NOMO-1 treated with DMSO at 0.1 percent for 48 hours (cell line): Measurements from ENCODE around the gene PACS1.

Source experiments
- DNase-seq: peaks from one replicate; lab custom pipeline; 2025; ENCODE audit not compliant: unreplicated experiment; lab: John Stamatoyannopoulos, UW

The PACS1 gene

DNA sequence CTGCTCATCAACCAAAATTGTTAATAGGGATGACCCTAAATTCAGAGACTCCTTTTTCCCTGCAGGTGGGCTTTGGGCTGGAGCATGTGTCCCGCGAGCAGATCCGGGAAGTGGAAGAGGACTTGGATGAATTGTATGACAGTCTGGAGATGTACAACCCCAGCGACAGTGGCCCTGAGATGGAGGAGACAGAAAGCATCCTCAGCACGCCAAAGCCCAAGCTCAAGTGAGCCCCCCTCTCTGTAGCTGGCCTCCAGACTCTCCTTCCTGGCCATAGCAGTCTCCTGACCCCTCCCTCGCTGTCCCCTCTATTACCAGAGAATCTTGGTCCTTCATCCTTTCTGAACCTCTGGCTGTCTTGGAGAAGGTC is 150.5 kb downstream of the PACS1 start:
- no peak for DNase-seq

DNA sequence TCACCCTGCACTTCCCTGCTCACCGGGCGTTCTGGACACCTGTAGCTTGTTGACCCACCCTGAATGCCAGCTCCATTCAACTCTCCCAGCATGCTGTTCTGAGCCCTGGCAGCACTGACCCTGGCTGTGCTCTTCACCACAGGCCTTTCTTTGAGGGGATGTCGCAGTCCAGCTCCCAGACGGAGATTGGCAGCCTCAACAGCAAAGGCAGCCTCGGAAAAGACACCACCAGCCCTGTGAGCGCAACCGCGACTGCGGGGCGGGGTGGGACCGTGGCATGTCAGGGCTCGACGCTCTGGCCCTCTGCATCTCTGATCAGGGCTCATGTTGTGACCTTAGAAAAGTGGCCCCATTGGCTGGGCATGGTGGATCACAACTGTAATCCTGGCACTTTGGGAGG is 150.9 kb downstream of the PACS1 start:
- no peak for DNase-seq

DNA sequence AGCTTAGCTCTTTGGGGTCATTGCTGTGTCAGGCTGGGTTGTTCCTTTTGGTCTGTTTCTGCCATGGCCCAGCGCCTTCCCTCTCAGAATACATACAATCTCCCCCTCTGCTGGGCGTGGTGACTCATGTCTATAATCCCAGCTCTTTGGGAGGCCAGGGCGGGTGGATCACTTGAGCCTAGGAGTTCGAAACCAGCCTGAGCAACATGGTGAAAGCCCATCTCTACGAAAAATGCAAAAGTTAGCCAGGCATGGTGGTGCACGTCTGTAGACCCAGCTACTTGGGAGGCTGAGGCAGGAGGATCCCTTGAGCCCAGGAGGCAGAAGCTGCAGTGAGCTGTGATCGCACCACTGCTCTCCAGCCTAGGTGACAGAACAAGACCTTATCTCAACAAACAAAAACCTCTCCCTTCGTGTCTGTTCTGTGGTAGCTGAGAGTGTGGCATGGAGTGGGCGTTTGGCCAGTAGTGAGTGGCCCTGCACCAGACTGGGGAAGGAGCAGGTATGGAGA is 151.7 kb downstream of the PACS1 start:
- DNase-seq = no peak

DNA sequence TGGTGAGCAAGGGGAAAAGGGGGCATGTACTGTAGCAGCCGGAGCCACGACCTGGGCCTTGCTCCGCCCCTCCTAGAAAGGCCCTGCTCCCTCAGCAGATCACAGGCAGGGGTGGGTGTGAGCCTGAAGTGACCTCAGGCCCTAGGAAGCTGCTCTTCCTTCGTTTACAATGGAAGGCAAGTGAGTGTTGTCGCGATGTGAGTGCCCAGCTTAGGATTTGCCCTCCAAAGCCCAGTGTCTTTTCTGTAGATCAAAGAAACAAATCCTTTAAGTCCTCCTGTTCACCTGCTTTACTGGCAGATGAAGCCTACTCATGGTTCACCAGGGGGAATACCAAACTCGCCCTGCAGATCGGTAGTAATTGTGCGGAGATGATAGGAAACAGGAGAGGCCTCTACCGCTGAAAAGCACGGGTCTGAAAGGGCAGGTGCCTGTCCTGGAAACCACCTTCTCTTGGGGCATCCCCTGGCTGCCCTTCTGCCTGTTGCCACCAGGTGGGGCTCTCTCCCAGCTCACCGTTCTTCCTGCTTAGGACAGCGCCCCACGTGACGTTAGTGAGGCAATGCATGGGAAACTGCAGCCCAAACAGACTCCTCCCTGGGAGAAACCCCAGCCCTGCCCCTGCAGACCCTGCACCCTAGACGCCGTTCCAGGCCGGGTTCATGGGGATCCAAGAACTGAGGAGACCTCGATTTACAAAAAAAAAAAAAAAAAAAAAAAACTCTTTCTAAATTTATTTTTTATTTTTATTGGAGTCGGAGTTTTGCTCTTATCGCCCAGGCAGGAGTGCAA is 152.5 kb downstream of the PACS1 start:
- DNase-seq = peak; percentile 84

DNA sequence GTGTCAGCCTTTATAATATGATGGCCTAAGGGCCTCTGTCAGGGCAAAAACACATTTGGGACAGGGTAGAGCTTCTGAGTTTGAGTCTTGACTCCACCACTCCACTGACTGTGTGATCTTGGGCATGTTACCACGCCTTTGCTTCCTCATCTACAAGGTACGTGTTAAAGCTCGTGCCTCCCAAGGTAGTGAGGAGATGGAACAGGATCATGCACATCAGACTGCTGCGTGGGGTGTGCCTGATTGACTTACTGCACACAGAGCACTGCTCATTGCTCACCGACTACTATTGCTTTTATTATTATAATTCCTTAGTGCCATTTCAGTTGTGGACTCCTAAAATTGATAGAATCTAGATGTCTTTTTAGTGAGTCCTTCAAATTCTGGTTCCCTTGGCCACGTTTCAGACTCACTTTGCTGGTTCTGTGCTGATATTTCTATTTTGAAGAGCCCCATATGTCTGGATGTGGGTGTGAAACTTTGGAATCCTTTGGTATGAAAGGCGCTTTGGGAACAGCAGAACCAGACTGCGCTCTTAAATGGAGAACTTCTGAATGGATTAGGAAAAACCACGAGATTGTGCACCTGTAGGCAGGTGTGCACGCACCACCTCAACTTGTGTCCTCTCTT is 154.3 kb downstream of the PACS1 start:
- no peak for DNase-seq

DNA sequence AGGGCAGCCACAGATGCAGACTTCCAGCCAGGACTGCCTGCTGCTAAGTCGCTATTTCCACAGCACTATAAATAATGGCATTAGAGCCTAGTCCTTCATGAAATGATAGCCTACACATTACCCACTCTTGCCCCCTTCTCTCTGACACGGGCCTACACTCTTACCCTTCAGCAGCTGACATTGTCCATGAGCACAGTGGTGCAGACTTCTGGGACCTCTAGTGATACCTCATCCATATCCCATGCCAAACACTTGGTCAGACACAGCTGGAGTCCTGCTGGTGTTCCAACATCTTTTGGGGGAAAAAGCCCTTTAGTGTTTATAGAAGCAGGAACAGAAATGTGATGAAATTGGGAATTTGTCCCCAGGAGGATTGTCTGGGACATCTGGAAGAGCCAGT is 155.0 kb downstream of the PACS1 start:
- DNase-seq = no peak

DNA sequence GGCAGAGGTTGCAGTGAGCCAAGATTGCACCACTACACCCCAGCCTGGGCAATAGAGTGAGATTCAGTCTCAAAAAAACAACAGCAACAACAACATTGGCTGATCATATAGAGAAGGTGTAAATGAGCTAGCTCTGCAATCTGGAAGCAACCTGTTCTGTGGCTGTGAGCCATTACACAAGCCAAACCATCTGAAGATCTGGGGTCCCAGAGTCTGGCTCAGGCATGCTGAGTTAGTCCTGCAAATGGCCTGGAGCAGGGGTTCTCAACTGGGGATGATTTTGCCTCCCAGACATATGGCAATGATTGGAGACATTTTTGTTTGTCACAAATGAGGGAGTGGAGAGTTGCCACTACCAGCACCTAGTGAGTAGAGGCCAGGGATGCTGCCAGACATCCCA is 156.0 kb downstream of the PACS1 start:
- DNase-seq = no peak

DNA sequence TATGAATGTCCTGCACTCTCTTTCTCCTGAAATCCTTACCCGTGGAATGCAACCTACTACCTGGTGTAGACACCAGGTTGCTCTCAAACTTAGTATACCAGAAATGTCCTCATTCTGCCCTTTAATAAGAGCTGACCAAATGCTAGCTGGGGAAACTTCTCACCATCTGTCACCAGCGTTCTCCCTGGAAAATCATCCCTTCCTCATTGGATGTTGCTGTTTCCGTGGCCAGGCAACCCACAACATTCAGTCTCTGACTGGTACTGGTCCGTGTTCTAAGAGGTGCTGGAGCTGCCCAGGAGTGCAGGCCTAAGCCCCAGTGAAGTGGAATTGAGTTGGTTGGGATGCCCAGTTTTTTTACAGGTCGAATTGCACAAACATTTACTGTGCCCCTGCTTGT is 157.6 kb downstream of the PACS1 start:
- no peak for DNase-seq

DNA sequence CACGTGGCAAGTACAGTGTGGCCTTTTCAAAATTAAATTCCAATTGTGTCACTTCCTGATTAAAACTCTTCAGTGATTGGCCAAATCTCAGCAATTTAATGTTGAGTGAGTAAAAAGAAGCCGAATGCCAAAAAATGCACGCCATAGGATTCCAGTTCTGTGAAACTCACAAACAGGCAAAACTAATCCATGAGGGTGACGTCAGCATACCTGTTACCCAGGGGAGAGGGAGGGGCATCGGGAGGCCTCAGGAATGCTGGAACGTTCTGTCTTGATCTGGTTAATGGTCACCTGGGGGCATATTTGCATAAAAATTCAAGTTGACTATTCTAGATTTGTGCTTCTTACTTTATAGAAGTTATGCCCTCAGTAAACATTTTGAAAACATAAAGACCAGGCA is 158.4 kb downstream of the PACS1 start:
- DNase-seq = no peak

DNA sequence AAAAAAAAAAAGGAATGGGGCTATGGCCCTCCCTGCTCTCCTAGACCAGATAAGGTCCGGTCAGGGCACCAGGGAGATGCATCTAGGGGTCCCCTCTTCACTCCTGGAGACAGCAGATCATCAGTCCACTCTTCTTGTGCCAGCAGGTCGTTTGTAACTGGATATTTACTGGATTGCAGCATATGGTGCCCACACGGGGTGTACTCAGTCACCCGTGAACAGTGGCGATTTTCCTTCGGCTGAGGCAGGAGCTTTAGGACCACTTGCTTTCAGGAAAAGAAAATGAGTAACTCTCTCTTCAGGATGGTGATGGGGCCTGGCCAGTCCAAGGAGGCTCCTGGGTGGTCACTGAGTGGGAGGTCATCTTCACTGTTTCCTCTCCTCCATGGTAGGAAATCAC is 160.1 kb downstream of the PACS1 start:
- no peak for DNase-seq

DNA sequence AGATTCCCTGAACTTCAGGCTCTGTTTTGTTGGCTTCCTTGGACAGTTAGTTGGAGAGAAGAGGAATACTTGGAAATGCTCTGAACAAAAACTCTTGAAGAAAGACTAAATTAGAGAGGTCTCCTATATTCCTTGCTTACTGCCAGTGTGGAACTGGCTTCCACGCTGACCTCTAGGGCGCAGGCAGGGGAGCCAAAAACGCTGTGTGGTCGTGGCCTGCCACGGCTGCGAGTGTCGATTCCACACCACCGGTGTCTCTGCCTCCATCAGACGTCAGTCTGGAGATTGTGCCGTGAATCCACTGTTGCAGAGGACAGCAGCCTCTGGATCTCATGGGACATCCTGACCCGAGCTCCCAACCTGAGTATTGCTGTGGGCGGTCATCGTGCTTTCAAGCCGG is 160.9 kb downstream of the PACS1 start:
- no peak for DNase-seq

DNA sequence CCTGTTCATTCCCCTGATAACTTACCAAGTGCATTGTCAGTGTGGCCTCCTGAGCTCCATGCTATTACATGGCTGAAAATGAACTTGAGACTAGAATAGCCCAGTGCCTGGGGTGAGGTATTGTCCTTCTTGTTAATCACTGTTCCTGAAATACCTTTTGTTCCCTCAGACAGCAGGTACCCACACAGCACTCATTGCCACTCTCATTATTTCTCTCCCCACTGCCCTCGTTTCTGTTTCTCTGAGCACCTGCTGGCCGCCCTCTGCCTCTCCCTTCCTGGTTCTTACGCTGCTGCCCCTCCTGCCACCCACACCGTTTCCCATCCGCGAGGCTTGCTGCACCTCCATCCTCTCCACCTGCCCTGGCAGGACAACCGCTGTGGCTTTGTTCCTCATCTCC is 161.5 kb downstream of the PACS1 start:
- DNase-seq = no peak

DNA sequence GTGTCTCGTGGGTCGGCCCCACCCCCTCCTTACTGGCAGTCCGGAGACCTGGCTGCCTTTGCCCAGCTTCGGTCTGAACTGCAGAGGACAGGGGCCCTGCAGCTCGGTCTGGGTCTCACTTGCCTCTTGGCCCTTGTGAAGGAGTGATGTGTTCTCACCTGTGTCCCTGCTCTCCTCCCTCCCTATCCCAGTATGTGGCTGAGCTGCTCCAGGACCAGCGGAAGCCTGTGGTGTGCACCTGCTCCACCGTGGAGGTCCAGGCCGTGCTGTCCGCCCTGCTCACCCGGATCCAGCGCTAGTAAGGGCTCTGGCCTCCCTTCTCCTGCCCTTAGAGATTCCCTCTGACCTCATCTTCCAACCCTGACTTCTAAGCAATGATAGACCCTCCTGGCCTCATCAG is 162.7 kb downstream of the PACS1 start:
- DNase-seq = no peak

DNA sequence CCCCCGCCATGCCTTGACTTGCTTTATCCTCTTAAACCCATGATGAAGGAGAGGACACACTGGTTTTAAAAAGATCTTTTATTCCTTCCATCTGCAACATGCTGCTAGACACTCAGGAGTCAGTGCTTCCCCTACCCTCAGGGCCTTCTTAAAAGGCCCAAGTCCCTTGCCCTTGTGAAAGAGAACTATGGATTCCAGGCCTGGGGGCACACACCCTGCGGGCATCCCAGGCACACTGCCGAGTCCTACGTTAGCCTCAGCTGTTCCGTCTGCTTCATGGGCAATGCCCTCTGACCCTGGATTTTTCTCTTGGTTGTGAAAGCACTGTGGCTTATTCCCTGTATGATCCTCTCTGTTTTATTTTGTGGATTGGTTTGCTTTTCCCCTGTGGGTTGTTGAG is 163.2 kb downstream of the PACS1 start:
- DNase-seq = no peak

DNA sequence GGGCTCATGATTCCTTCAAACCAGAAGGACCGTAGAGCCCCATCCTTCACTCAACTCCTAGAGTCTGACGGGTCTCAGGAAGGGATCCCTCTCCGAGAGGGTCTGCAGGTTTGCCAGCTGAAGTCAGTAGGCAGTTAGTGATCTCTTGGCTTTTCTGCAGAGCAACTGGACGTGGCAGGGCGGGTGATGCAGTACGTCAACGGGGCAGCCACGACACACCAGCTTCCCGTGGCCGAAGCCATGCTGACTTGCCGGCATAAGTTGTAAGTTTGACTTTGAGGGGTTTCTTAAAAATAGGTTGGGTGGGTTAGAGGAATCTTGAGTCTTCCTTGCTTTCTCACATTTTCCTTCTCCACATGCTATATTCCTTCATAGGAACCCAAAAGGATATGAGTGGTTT is 165.1 kb downstream of the PACS1 start:
- DNase-seq = no peak

DNA sequence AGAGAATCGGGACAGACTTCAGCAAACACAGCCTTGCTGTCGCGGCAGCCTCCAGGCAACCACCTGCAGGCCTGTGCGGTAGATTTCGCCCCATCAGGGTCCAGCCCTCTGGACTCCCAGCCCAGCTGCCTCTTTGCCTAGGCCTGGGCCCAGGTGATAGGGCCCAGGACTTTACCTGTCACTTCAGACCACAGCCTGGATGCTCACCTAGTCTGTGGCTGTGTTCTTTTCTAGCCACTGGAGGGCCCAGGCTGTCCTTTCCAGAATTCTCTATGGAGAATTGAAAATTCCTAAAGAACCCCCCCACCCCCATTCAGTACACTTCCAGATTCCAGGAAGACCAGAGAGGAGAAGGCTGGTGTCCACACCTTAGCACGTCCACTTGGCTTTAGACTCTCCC is 167.8 kb downstream of the PACS1 start:
- no peak for DNase-seq

DNA sequence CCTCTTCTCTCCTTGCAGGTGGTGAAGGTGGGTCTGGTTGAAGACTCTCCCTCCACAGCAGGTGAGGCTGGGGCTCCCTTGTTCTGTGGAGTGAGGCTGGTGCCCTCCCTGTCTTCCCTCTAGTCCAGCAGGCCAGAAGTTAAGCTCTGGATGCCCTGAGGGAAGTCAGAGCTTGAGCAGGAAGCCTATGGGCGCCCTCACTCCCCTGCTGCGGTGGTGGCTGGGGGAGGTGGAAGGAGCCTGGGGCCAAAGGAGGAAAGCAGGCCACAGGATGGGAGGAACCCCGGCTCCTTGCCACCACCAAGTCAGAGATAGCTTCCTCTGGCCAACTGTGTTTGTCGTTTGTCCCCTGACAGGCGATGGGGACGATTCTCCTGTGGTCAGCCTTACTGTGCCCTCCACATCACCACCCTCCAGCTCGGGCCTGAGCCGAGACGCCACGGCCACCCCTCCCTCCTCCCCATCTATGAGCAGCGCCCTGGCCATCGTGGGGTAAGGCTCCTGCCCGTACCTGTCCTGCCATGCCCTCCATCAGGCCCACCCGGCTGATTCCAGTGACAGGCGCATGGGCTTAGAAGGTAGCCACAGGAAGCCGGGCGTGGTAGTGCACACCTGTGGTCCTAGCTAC is 168.8 kb downstream of the PACS1 start:
- DNase-seq = no peak

DNA sequence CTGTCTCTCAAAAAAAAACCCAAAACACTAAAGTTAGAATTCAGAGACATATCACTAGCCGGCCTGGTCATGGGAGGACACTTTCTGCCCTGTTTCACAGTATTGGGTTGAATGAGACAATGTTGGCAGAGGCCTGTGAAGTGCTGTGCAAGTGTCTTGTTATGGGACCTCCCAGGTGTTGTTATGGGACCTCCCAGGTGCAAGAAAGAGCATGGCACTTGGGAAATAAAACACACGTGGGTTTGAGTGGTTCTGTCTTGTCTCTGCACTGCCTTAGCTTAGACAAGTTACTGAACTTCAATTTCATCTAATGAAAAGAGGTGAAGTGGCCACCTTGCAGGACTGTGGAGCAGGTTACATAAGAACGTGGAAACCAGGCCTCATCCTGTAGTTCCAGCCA is 169.4 kb downstream of the PACS1 start:
- no peak for DNase-seq

DNA sequence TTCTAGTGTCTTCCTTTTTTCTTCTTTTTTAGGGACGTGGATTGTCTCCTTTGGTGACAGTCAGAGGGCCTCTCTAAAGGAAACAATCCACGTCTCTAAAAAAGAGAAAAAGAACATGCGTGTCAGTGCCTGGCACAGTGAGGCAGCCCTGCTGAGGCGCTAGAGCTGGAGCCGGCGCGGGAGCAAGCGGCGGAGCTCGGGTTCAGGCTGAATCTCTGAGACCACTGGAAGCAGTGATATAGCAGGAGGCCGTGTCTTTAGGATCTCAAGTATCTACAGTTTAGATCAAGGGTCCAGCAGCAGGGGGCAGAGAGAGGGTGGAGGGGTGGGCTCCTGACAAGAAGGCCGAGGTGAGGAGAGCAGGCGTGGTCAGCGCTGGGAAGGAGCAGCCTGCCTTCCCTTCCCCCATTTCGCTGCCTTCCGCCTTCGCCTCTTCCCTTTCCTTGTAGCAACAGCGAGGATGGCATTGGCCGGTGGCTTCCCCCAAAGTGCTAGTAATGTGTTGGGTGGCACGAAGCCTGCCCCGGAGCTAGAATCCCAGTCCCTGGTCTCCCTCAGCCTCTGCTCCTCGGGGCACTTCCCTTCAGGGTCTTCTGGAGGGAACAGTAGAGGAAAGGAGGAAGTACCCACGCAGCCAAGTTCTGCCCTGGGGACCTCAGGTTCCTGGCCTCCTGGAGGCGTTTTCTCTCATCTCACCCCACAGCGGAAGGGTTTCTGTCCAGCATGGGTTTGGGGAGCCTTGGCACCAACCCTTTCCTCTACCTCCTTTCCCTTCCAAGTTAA is 170.1 kb downstream of the PACS1 start:
- DNase-seq = peak; percentile 0

DNA sequence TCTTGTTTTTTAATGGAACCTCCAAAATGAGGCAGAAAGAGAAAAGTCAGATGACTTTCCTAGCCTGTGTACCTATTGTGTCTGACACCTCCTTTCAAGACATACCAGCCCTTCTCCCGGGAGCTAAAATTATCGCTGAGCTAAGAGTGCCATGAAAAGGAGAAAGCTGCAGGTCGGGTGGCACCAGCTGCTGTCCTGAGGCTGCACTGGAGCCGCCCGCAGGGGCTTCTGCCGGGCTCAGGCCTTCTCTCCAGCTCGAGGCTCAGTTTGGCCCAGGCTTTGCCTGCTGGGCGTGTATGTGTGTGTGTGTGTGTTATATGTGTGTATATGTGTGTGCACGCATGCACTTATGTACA is 170.7 kb downstream of the PACS1 start:
- DNase-seq = no peak

DNA sequence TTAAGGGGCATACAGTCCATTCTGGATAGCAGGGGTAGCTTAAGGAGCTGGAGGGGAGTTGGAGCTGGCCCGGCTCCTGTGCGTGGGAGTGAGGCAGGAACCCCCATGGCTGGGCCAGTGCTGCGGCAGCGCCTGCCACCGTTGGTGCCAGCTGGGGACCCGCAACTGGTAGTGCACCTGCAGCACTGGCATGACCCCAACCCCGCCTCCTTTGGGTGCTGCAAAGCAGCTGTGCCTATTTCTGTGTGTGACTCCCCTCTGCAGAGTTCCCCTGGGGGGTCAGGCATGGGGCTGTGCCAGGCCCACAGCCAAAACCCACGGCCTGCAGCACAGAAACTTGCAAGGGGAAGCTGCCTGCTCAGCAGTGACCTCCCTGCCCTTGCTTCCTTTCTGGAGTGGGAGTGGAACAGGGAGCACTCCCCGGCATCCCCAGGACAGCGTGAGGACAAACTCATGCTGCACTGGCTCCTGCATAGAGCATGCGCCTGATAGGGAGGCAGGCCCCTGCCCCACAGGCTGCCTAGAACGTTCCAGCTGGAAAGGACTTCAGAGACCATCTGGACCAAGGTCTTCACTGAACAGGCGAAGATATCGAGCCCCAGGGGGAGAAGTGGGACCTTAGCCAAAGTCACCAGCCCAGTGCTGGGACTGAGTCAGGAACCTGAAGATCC is 172.2 kb downstream of the PACS1 start:
- no peak for DNase-seq
